Hippocampal formation (tissue), 2 donors: ENCODE data around the gene BANF1.

Source experiments
- DNase-seq, 2 donors: peaks; one replicate each; lab custom pipeline; 2025; lab: John Stamatoyannopoulos, UW

Gene BANF1

GRCh38 chr11:66001942-66002647, at the start of gene BANF1, which contains the start of gene EIF1AD:
TSS of gene BANF1 (plus strand) at chr11:66002503. CDS start at chr11:66003251, 748 bp downstream.
TSS of gene EIF1AD (minus strand) at chr11:66002157. CDS start at chr11:66000389, 1,768 bp downstream.
- DNase-seq = peak; percentile 97 to 98

GRCh38 chr11:65953471-65953870, 48.8 kb upstream of the BANF1 start:
- DNase-seq = no peak

DNA sequence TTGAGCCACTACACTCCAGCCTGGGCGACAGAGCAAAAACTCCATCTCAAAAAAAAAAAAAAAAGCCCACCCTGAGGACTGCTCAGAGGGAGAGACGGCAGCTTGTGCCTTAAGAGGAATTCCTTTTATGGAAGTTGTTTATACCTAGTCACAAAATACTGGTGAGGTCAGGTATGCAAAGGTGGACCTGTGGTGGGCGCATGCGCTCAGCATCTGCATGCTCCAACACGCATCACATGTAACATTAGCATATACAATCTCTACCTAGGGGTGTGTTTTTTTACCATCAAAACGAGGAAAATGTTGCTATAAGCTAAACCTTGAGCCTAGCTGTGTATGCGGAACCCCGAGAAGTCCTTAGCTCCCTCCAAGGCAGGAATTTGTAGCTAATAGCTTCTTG, 47.5 kb upstream of the BANF1 start:
- DNase-seq = no peak

- DNase-seq = peak in 1 of 2 donors; percentile 4
Measured at GRCh38 chr11:65958291-65958690, 44.0 kb upstream of the BANF1 start.

- DNase-seq = no peak
Measured at GRCh38 chr11:65958774-65959420, 43.4 kb upstream of the BANF1 start.

DNA sequence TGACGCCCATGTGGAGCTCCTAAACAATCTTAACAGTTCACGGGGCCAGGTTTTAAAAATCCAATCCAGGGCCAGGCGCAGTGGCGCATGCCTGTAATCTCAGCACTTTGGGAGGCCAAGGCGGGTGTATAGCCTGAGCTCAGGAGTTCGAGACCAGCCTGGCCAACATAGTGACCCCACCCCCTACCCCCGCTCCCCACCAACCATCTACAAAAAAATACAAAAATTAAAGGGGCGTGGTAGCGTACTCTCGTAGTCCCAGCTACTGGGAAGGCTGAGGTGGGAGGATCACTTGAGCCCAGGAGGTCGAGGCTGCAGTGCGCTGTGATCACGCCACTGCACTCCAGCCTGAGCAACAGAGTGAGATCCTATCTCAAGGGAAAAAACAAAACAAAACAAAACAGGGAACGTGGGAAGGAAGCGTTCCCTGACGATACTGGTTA, 41.5 kb upstream of the BANF1 start:
- DNase-seq = no peak

DNA sequence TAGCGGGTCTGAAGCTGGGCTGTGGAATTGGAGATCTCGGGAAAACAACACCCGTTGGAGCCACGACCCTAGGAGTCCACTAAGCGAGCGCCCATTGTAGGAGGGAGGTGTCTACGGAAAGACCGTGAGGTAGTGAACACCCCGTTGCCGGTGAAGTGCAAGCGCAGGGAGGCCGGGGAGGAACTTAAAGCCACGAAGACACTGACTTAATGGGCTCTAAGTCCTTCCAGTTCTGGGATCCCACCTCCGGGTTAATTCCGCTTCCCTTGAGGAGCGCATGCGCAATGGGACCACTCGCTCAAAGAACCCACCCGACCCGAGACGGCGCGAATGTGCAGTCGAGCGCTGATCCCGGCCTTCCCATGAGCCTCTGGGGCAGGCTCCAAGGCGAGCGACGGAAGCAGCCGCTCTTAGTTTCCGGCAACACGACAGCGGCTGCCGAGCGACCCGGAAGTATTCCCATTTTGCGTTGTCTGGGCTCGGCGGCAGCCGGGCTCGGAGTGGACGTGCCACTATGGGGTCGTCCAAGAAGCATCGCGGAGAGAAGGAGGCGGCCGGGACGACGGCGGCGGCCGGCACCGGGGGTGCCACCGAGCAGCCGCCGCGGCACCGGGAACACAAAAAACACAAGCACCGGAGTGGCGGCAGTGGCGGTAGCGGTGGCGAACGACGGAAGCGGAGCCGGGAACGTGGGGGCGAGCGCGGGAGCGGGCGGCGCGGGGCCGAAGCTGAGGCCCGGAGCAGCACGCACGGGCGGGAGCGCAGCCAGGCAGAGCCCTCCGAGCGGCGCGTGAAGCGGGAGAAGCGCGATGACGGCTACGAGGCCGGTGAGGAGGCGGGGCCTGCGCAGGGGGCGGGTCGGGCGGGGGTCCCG, 40.8 kb upstream of the BANF1 start, which contains the start of gene SART1:
TSS of gene SART1 (plus strand) at position 468 of the 874 bp plus-strand sequence. CDS start at position 515, 47 bp downstream.
- peak; percentile 95 to 96 for DNase-seq

GRCh38 chr11:65962141-65962564, 40.1 kb upstream of the BANF1 start:
- peak in 1 of 2 donors; percentile 1 for DNase-seq

DNA sequence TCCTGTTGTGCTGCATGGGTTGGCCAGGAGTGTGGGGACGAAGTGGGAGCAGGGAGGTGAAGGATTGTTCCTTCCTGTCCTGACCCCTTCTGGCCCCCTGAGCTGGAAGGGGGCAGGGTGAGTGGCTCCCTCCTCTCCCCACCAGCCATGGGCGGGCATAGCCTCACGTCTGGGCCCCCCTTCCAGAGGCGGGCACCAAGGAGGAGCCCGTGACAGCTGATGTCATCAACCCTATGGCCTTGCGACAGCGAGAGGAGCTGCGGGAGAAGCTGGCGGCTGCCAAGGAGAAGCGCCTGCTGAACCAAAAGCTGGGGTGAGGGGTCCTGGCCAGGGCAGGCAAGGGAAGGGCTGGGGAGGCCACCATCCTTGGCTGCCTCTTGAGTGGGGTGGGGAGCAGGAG, 37.4 kb upstream of the BANF1 start:
- DNase-seq = no peak

- DNase-seq = no peak
Measured at GRCh38 chr11:65965986-65966762, 36.1 kb upstream of the BANF1 start.

DNA sequence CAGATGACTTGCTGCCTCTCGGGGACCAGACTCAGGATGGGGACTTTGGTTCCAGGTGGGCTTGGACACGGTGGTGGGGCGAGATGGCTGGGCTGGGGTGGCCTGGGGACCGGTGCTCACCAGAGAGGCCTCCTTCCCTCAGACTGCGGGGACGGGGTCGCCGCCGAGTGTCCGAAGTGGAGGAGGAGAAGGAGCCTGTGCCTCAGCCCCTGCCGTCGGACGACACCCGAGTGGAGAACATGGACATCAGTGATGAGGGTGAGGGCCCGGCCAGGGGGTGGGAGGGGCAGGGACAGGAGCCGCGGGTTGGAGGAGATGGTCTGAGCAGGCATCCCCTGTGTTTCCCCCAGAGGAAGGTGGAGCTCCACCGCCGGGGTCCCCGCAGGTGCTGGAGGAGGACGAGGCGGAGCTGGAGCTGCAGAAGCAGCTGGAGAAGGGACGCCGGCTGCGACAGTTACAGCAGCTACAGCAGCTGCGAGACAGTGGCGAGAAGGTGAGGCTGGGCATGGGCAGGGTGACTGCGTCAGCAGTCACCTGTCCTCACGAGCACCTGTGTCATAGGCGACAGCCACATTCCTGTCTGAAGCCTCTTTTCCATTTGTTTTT, 34.9 kb upstream of the BANF1 start:
- DNase-seq = no peak

DNA sequence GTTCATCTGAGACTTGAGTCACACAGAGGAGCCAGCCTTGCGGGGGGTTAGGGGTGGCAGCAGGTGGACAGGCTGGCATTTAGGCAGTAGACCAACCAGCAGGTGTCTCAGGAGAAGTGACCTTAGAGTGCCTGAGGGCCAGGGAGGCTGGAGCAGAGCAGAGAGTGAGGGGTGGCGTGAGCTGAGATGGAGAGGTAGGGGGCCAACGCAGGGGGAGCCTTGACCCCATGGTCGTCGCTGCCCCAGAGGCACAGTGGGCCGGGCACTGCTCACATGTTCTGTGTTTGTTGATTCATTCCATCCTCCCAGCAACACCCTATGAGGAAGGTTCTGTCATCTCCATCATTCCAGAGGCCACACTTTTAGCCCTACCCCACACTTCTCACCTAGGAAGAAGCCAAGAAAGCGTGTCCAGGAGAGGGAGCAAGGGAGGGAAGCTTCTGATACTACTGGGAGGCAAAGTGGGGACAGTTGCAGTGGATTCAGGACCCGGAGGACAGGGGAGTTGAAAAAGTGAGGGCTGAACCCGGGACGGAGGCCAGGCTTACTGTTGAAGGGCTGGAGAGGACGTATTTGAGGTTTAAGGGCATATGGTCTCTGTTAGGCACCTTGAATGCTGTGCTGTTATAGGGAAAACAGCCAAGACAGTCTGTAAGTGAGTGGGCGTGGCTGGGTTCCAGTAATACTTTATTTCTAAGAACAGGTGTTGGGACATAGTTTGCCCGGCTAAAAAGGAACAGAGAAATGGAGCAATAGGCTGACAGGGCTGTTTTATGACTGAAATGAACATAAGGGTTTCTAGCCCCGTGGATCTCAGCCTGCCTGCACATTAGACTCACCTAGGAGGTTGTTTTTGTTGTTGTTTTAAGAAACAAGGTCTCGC, 33.5 kb upstream of the BANF1 start:
- no peak for DNase-seq

DNA sequence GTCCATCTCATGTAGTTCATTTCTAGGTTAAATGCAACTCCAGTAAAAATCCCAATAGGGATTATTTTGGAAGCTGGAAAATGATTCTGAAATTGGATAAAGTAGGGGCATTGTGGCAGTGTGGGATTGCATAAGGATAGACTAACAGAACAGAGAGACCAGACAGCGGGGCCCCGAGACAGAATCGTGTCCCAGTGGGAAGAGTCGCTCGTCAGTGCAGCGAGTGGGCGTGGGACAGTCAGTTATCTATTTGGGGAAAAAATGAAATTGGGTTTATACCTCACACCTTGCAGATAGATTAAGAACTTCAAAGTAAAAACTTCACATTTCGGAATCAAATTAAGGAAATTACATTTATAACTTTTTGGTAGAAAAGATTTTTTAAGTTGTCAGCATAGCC, 30.2 kb upstream of the BANF1 start:
- no peak for DNase-seq

DNA sequence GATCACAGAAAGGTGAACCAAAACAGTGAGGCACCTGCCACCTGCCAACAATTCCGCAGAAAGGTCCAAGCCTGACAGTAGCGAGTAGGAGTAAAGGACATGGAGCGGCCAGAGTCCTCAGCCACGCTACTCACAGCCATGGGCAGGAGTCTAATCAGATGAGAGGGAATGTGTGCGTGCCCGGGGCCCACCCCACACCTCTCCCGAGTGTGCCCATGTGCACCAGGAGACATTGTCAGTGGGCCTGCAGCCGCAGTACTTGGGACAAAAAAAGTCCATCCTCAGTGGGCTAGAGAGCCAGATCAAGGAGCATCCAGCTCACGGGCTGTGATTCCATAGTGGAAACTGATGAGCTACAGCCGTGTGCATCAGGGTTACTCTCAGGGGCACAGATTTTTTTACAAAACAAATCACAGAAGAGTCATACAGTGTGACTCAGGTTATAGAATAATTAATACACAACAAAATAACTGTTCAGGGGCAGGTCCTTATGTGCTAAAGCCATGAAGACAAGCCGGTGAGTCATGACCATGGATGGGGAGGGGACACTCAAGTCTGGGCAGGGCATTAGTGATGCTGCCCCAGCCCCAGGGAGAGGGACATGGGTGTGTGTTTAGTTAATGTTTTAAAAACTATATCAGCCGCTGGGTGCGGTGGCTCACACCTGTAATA, 28.7 kb upstream of the BANF1 start:
- DNase-seq = no peak

DNA sequence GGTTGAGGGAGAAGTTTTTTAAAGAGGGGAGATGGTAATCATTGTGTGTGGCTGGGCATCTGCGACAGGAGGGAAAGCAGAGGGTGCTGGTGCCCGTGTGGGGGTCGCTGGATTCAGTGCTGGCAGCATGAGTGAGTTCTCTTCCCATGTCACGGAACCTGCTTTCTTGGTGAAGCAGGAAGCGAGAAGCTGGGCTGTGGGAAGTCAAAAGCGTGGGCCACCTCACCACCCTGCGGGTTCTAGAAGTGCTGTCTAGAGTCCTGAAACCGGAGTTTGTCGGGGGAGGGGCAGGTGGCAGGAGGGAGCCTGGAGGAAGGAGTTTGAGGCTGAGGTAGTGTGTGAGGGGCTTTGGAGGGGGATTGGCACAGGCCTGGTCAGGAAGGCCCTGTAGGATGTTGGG, 26.5 kb upstream of the BANF1 start:
- DNase-seq = no peak

- no peak for DNase-seq
Measured at GRCh38 chr11:65976216-65977176, 25.8 kb upstream of the BANF1 start.

- DNase-seq = no peak
Measured at GRCh38 chr11:65977621-65978390, 24.5 kb upstream of the BANF1 start.
